Testis (tissue), 3 donors: ENCODE measurements around the gene RABGAP1L. TPM values are rescaled to one million over a fixed set of nuclear protein-coding genes. Genes with fewer than 3 reads are reported as not detected.

Source experiments
- DNase-seq: peaks from one replicate; pipeline ENCODE4 v3.0.0-alpha.2; 2019
- H3K27ac ChIP-seq, 2 donors: fragments of 200-600 bp; sonication (generic); one replicate each; pipeline ENCODE4 v1.5.1; 2019
- H3K27me3 ChIP-seq: fragments of 200-600 bp; sonication (generic); one replicate; pipeline ENCODE4 v1.5.1; 2019
- H3K36me3 ChIP-seq: fragments of 200-600 bp; sonication (generic); one replicate; pipeline ENCODE4 v1.5.1; 2017; ENCODE audit warnings: low read depth; ENCODE audit errors: missing control alignments
- H3K4me1 ChIP-seq: fragments of 200-600 bp; sonication (generic); one replicate; pipeline ENCODE4 v1.5.1; 2019
- H3K4me3 ChIP-seq, 2 donors: fragments of 200-600 bp; sonication (generic); one replicate each; pipeline ENCODE4 v1.5.1; 2017 to 2019
- H3K9me3 ChIP-seq: fragments of 200-600 bp; sonication (generic); one replicate; pipeline ENCODE4 v1.5.1; 2017
- POLR2A ChIP-seq: fragments of 450-650 bp; IDR thresholded peaks from one replicate; pipeline ENCODE4 v1.6.1; 2017; ENCODE audit warnings: antibody characterized with exemption, mild to moderate bottlenecking, moderate library complexity
- WGBS, 2 donors: methylation state at CpG; one replicate each; pipeline ENCODE4 v1.1.5; 2018; 5-methylcytosine and 5-hydroxymethylcytosine counted together
- intact Hi-C: fragments of 100-400 bp; cut with DNase I; formaldehyde crosslinking; loops from one replicate; pipeline ENCODE4 v1.15.1; 2023; ENCODE audit warnings: low total_unique reads
- polyA plus RNA-seq: library from polyadenylated mRNA; stranded (reverse); fragments of 350-450 nt; fragmentation: Illumina TruSeq; extraction: RNeasy Lipid Tissue Mini Kit (QIAGEN cat#74804); gene quantifications from one replicate; pipeline ENCODE4 v1.2.3, GENCODE V29; 2014; ENCODE audit warnings: low read depth, low replicate concordance; ENCODE audit not compliant: insufficient read depth
- total RNA-seq, 2 donors: library from RNA; depleted of rRNA; stranded (reverse); fragments of >200 nt; gene quantifications; one replicate each; pipeline ENCODE4 v1.2.3, GENCODE V29; 2016
- TF ChIP-seq, protein P1 (sequence below), 3 experiments: fragments of 450-650 bp in 2 of 3; fragments of 200-600 bp in 1 of 3; sonication (generic) in 1 of 3; IDR thresholded peaks; one replicate each; pipeline ENCODE4 v1.5.1; 2016 to 2019; ENCODE audit warnings: antibody characterized with exemption in 3 of 3, mild to moderate bottlenecking in 2 of 3, moderate library complexity in 1 of 3

Gene RABGAP1L
- total and polyA plus RNA-seq, 3 donors from 2014 or later, result 40.5 to 53.1 (median 49.5) TPM

DNA sequence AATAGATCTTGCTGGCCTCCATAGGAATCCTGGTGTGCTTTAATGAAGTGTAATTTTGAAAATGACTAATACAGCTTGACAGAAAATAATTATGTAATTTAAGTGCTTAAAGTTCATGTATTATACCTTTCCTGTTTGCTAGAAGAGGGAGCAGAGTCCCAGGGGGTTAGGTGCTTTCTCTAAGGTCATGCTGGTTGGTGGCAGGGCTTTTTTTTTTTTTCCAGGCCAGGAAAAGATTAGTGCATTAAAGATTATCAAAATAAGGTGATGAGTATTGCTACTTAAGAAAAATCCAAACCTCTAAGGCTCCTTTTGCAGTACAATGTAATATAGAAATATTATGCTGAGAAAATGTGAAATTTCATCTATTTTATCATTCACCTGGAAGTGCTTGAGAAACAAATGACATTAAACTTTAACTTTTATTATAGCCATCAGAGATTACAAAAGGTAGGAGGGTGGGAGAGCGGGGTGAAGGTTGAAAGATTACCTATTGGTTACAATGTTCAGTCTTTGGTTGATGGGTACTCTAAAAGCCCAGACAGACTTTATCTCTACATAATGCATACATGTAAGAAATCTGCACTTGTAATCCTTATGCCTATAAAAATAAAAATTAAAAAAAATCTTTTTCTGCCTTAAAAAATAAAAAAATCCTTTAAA lies 110.8 kb downstream of the RABGAP1L start:
- H3K9me3 ChIP-seq, result no peaks in the 10 kb centered on the region
- no peak for DNase-seq
- TF ChIP-seq POLR2A, result no peak
- TF ChIP-seq, protein P1, sequence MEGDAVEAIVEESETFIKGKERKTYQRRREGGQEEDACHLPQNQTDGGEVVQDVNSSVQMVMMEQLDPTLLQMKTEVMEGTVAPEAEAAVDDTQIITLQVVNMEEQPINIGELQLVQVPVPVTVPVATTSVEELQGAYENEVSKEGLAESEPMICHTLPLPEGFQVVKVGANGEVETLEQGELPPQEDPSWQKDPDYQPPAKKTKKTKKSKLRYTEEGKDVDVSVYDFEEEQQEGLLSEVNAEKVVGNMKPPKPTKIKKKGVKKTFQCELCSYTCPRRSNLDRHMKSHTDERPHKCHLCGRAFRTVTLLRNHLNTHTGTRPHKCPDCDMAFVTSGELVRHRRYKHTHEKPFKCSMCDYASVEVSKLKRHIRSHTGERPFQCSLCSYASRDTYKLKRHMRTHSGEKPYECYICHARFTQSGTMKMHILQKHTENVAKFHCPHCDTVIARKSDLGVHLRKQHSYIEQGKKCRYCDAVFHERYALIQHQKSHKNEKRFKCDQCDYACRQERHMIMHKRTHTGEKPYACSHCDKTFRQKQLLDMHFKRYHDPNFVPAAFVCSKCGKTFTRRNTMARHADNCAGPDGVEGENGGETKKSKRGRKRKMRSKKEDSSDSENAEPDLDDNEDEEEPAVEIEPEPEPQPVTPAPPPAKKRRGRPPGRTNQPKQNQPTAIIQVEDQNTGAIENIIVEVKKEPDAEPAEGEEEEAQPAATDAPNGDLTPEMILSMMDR (IDR thresholded peaks at IDR 0.05), result no peak
- intact Hi-C loops, result loop anchor here (10.0 kb wide), 1 partner anchor 455 kb away; no protein-coding TSS in a partner anchor
- H3K27me3 ChIP-seq, result no peaks in the 10 kb centered on the region
- H3K4me3 ChIP-seq, result no peak overlapping the region
- H3K27ac ChIP-seq, result no peak overlapping the region
- no peaks in the 10 kb centered on the region for H3K4me1 ChIP-seq
- 69 to 78% methylated on average over 1 of the region's 1 CpG for whole genome bisulfite sequencing, 2 donors
- no peaks in the 10 kb centered on the region for H3K36me3 ChIP-seq

DNA sequence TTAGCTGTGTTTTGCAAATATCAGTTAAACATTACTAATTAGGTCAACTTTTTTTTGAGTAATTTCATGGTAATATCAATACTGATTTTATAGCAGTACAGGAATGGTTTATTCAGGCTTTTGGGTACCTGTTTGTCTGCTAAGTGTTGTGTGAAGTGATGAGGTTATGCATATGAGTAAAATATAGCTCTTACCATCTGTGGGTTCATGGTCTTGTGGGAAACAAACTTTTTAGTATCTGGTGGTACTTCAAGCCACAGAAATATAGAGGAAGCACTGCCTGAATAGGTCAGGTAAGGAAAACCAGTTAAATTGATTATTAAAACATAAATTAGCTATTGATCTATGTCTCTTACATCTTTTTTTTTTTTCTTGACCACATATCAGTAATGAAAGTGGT lies 113.9 kb downstream of the RABGAP1L start:
- no peaks in the 10 kb centered on the region for H3K36me3 ChIP-seq

DNA sequence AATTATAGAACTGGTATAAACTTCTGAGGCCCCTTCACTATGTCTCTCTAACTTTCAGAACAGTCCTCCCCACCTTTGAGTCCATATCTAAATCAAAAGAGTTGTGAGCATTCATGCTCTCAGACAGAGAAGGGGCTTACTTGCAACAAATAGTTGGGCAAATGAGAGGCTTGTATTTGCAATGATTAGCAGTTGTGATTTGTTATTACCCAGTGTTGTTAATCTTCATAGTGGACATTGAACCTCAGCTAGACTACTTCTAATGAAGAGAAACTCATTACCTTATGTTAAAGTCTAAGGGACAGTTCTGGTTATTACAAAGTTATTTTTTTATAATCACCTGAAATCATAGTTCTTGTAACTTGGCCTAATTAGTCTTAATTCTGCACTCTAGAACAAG lies 114.5 kb downstream of the RABGAP1L start:
- no peak for TF ChIP-seq POLR2A
- TF ChIP-seq, protein P1 (IDR thresholded peaks at IDR 0.05), result no peak
- intact Hi-C loops, result no loop called here
- Histone ChIP-seq H3K36me3 (no peaks in the 10 kb centered on the region), H3K4me1 (no peaks in the 10 kb centered on the region), H3K27me3 (no peaks in the 10 kb centered on the region), H3K4me3 (no peak overlapping the region), H3K9me3 (no peaks in the 10 kb centered on the region), H3K27ac (no peak overlapping the region)
- DNase-seq, result no peak

More for the DNA sequence above, 113.9 kb downstream of the RABGAP1L start:
- H3K4me1 ChIP-seq, result no peaks in the 10 kb centered on the region
- H3K27me3 ChIP-seq, result no peaks in the 10 kb centered on the region
- intact Hi-C loops, result no loop called here
- no peak overlapping the region for H3K27ac ChIP-seq
- no peak for DNase-seq
- TF ChIP-seq, protein P1 (IDR thresholded peaks at IDR 0.05), result no peak
- no peak for TF ChIP-seq POLR2A
- H3K4me3 ChIP-seq, result no peak overlapping the region
- no peaks in the 10 kb centered on the region for H3K9me3 ChIP-seq

DNA sequence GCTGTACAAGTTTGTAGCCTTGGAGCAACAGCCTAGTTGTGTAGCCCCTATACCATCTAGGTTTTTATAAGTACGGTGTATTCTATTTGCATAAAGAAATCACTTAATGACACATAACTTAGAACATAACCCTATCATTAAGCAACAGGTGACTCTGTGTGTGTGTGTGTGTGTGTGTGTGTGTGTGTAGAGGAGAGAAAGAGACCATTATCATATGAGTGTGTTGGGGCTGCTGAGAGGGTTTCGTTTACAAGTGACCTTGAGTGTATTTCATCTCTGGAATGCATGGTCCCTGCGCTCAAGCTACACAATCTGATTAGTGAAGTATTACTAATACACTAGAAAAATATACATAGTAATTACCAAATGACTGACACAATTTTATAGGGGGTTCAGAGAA lies 115.1 kb downstream of the RABGAP1L start:
- Histone ChIP-seq H3K4me3 (no peak overlapping the region), H3K27ac (no peak overlapping the region), H3K9me3 (no peaks in the 10 kb centered on the region), H3K27me3 (no peaks in the 10 kb centered on the region), H3K36me3 (no peaks in the 10 kb centered on the region), H3K4me1 (no peaks in the 10 kb centered on the region)
- TF ChIP-seq, protein P1 (IDR thresholded peaks at IDR 0.05), result no peak
- no peak for TF ChIP-seq POLR2A
- 67 to 80% methylated on average over 3 of the region's 3 CpGs for WGBS, 2 donors
- no peak for DNase-seq
- intact Hi-C loops, result no loop called here

DNA sequence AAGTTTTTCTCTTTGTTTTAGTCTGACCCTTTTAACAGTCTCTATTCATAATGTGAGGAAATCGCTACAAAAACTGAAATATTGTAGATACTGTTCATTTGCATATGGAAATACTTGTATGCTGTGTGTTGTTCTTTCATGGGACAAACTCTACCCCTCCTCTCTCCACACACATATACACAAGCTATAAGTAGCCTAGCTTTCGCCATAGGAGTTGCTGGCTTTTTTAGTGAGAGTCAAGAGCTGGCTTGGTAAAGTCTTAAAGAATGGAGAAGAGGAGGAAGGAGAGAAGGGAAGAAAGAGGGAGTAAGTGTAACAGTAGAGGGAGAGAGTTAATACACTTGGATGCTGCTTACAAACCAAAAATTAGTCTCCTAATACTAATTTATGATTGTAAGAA lies 115.6 kb downstream of the RABGAP1L start:
- no peak for DNase-seq
- H3K4me3 ChIP-seq, result no peak overlapping the region
- no peaks in the 10 kb centered on the region for H3K27me3 ChIP-seq
- no peak overlapping the region for H3K27ac ChIP-seq
- no peaks in the 10 kb centered on the region for H3K9me3 ChIP-seq
- H3K36me3 ChIP-seq, result no peaks in the 10 kb centered on the region
- TF ChIP-seq, protein P1 (IDR thresholded peaks at IDR 0.05), result no peak
- no peak for TF ChIP-seq POLR2A
- intact Hi-C loops, result no loop called here
- WGBS, 2 donors, result 96 to 99% methylated on average over 2 of the region's 2 CpGs
- H3K4me1 ChIP-seq, result no peaks in the 10 kb centered on the region
